Stimulated activated CD4-positive, alpha-beta T cell treated with anti-CD3 and anti-CD28 coated beads, TNF-alpha, amount 100 ng/mL, for 24 hours (primary cell): ENCODE measurements around the gene SAMD14.

Source experiments
- DNase-seq, 3 experiments: peaks; one replicate each; pipeline ENCODE4 v3.0.0-alpha.2; 2020; ENCODE audit warnings: low read depth in 3 of 3

Gene SAMD14

GRCh38 chr17:50133769-50134099 lies 3.8 kb upstream of the SAMD14 start:
- DNase-seq, result no peak

DNA sequence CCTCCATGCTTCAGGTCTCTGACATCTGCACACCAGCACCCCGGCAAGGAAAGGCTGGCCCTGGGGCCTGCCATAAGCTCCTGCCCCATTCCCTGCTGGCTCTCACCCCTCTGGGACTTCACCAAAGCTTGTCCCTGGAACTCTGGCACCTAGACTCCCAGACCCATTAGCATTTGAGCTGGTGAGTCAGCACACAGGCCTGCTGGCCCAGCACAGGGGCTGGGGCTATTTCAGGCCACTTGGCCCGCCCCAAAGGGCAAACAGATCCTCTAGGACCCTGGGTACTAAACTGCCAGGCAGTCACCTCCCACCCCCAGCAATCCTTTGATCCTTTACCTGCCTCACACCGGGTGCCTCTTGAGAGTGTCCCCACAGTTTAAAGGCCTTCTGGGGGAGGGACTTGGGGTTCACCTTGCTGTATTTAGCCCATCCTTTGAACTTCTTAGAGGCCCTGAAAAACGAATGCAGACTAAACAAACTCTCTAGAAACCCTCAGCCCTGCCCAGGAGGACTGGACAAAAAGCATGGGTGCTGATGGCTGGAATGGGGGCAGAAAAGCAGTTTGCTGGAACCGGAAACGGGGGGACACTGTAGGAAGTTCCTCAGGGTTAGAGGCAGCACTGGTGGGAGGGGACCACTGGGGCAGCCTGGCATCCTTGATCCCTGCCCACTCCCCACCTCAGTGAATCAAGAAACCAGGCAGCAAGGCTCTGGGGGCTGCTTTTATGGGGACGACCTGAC lies 3.2 kb upstream of the SAMD14 start:
- no peak for DNase-seq

- no peak for DNase-seq
Observed at GRCh38 chr17:50132104-50132794, 2.3 kb upstream of the SAMD14 start.

DNA sequence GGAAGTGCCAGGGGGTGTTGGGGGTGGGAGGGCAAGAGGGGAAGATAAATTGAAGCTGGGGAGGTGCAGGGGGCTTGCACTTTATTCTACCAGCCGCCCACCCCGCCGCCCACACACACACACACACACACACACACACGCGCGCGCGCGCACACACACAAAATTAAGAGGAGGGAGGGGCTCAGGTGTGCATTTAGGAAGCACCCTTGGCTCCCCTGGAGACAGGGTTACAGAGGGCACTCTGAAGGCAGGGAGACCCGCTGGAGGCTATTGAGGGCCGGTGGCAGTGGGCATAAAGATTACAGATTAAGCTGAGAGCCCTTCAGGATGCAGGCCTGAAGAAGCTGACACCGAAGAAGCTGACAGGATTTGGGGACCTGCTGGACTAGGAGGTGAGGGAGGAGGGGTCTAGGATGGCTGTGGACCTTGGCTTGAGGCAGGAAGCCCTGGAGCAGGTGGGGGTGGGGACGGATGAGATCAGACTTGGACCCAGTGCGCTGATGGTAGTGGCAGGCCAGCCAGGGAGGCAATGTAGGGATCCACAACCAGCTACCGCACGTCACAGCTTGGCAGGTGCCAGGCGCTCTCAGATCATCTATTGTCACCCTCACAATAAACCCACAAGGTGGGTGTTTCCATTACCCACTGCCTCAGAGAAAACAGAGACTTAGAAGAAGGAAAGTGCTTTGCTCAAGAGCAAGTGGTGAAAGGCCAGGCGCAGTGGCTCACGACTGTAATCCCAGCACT lies 772 bp upstream of the SAMD14 start:
- DNase-seq, result no peak

DNA sequence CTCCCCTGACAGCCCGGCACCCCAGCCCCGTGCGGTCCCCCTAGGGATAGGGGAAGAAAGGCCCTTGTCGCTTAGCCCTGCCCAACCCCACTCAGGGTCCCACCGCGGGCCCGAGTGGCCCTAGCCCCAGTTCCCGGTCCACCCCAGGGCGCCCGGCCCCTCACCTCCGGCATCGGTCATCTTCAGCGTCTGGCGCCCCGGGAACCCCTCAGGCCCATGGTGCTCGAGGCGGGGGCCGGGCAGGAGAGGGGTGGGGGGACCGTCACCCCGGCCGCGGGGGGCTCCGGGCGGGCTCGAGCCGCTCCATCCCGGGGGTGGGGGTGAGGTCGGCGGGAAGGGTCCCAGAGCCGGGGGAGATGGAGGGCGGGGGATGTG lies 620 bp downstream of the SAMD14 start:
- DNase-seq, result no peak

DNA sequence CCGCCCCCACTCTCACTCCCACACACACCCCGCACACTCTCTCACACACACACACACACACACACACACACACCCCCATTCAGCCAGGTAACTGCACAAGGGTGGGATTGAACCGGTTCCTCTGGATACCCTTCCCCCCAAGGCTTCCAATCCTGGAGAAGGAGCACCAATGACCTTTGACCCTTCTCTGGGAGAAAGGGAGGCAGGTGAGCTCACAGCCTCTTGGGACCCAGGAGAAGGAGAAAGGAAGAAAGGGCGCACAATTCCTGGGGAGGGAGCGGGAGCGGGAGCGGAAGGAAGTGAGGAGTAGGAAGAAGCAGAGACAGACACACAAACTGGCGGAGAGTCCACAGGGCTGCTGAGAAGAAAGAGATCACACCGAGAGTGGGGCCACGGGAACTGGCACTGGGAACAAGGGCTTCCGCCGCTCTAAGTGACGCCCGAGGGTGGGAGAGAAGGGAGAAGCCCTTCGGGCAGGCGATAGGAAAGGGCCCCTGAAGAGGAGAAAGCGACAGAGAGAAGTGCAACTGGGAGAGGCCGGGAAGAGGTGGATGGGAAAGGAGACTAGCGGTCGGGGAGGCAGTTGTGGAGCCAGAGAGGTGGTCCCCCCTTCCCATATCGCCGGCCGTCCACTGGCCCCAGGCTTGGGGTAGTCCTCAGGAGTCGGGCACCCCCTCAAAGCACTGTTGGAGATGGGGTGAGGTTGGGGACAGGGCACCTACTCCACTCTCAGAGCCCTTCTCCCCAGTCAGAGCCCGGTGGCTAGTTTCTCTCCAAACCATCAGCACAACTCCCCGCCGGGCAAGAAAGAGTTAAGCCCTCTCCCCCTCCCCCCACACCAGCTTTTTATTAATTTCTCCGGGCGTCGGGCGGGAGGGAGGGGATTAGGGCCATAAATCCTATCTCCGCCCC lies 1.3 kb downstream of the SAMD14 start:
- DNase-seq, result no peak

DNA sequence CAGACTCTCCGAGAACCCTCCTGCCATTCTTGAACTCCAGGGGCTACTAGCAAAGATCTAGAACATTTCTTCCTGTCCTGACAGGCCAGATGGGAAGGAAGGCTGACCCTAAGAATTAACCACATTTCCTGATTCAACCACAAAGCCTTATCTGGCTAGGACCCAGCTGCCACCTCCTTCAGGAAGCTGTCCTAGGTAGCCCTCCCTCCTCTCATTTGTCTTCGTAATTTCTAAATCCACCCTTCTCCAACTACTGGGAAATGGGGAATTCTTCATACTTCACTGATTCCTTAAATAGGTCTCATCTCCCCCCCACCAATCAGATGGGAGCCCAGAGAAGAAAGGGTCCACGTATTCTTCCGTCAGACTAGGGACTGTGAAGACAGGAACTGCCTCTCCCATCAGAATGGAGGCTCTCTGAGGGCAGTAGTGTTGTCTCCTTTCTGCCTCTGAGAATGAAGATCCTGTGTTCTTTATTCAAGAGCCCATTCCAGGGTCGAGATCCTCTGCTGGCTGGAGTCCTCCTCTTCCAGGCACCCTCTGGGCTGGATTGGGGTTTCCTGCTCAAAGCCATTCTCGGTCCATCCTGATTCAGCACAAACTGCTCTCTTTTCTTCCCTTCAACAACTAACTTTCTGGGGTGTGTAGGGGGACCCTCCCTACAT lies 2.1 kb downstream of the SAMD14 start:
- DNase-seq, result no peak

DNA sequence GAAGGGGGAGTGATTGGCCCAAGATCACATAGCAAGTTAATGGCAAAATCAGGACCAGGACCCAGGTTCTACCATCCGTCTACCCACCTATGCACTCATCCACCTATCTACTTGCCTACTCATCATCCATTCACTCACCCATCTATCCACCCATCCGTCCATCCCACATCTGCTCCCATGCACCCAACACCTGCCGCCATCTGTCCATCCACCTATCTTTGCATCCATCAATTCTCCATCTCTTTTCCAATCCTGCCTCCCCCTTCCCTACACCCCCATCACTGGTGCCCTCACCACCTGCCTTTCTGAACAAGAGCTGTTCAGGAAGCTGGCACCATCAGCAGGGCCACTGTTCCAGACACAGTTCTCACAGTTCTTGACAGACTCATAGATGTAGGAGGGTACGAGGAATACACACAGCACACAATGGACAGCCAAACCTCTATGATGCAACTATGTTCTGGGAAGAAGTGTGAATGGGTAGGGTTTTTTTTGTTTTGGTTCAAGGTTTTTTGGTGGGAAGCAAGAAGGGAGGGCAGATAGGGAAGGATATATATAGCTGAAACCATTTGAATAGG lies 4.5 kb downstream of the SAMD14 start:
- no peak for DNase-seq

DNA sequence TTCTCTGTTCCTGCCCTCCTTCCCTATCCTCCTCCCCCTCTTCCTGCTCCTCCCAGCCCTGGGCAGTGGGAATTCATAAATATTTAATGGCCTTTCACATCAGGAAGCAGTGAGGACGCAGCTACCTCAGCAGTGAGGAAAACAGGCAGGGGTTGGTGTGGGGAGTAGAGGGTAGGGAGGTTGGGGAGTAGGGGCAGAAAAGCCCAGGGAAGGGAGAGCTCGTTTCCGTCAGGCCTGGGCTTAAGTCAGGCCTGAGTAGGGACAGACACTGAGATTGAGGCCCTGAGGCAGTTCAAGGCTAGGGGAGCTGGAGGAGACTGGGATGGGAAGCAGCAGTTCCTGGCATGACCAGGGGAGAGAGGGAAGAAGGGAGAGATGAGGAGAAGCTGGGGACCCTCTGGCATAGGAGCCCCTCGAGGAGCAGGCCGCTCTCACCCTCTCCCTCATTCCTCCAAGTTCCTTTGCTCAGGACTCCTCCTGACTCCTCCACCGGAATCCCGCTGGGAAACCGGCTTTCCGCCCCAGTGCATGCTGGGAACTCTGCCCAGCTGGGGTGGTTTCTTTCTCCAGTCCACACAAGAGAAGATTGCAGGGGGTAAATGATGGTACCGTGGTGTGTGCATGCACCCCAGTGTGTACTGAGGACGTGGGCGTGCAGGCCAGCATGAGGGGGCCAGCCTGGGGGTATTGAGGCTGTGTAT lies 6.2 kb downstream of the SAMD14 start:
- no peak for DNase-seq

- DNase-seq, result no peak
Observed at GRCh38 chr17:50122945-50123344, 7.0 kb downstream of the SAMD14 start.

DNA sequence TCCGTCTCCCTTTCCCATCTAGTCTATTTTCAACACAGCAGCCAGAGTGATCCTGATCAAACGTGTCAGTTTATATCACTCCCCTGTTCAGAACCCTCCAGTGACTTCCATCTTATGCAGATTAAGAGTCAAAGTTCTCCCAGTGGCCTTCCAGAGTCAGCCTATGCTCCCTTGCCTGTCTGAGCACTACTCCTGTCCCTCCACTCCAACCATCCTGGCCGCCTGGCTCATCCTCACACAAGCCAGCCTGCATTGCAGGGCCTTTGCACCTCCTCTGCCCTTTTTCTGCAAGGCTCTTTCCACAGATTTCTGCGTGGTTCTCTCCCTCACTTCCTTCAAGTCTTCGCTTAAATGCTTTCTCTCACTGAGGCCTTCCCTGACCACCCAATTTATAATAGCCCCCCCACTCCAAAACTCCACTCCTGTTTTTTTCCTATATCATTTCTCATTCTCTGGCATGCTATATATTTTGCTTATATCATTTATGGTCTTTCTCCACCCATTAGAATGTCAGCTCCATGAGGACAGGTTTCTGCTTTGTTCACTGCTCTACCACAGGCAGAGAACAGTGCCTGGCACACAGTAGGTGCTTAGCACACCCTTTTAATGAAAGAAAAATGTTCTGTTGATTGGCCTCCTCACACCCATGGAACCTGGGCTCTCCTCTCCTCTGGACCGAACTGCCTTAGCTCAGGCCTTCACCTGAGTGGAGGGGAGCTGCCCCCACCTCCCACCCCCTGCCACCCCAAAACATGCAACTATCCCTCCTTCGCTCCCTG lies 9.3 kb downstream of the SAMD14 start:
- no peak for DNase-seq

GRCh38 chr17:50118828-50119218 lies 11.1 kb downstream of the SAMD14 start:
- no peak for DNase-seq

DNA sequence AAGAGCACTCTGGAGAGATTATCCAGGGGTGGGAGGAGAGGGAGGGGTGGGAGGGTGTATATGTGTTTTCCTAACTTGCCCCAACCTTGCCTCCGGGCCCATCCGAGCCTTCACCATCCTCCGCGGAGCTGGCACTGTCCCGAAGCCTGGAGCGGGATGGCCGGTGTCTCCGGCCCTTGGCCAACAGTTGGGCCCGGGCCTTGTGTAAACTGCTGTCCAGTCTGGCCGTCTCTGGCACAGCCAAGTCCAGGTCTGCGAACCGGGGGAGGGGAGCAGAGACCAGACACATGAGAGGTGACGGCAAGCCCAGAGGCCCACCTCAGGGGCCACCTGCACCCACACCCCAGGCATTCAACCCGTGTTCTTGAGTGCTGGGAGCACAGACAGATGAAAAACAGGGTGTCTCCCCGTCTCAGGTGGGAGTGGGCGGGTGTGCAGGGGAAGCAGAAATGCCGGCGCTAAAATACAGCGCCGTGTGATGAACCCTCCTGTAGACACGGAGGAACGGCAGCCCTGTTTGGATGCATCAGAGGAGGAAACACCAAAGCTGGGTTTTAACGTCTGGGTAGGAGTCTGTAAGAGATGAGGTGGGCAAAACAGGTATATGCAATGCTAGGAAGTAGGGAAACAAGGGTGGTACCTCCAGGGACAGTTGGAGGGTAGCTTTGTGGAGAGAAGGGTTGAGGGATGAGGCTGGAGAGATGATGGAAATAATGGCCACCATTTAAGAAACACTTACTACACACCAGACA lies 11.7 kb downstream of the SAMD14 start:
- DNase-seq, result no peak

- DNase-seq, result peak in 2 of 3 experiments; percentile 37 to 61
Observed at GRCh38 chr17:50117202-50118051, 12.5 kb downstream of the SAMD14 start.

- no peak for DNase-seq
Observed at GRCh38 chr17:50115756-50116155, 14.2 kb downstream of the SAMD14 start.

DNA sequence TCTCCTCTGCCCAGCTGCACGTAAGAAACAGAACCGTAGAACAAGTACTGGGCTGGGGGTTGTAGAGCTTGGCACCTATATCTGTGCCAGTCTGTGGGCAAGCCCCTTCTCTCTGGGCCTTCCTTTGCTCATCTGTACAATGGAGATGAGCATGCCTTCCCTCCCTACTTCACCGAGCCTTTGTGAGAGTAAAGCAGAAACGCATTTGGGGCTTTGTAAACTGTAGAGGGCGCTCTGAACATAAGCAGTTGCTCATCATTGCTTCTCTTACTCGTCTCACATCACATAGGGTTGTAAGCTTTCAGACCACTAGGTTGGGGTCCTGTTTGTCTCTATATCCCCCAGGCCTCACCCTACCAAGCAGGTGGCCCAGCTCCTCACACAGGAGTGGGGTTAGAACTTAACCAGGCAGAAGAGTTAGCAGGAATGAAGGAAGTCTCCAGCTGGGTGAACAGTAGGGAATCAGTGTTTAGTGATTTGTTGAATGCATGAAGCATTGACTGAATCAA lies 15.1 kb downstream of the SAMD14 start:
- DNase-seq, result no peak

GRCh38 chr17:50114401-50114800 lies 15.6 kb downstream of the SAMD14 start:
- no peak for DNase-seq
